GM12878 (cell line): ENCODE results near the gene HMOX1. TPM values are rescaled to one million over a fixed set of nuclear protein-coding genes. Genes with fewer than 3 reads are reported as not detected.
A peak's percentile ranks its signal among the peaks of the same experiment; 100 is the strongest.

ENCODE experiments used
- CHD2 ChIP-seq: IDR thresholded peaks from 2 replicates; pipeline ENCODE4 v1.6.1; 2011; ENCODE audit warnings: low read depth, low read length, improper control_type of control experiment, borderline replicate concordance
- CHD4 ChIP-seq: fragments of 200-600 bp; sonication (generic); IDR thresholded peaks from 2 replicates; pipeline ENCODE4 v1.6.1; 2016; ENCODE audit warnings: mild to moderate bottlenecking
- CREM ChIP-seq: IDR thresholded peaks from 2 replicates; pipeline ENCODE4 v1.6.1; 2014; ENCODE audit warnings: antibody characterized with exemption, low read depth
- EGR1 ChIP-seq, 2 experiments: IDR thresholded peaks; 1 replicate in 1 of 2; 2 replicates in 1 of 2; pipeline ENCODE4 v1.6.1; 2011 to 2012; ENCODE audit warnings: low read depth in 2 of 2, low read length in 2 of 2, borderline replicate concordance in 1 of 2, mild to moderate bottlenecking in 1 of 2, moderate library complexity in 1 of 2
- FOS ChIP-seq: IDR thresholded peaks from 3 replicates; pipeline ENCODE4 v1.6.1; 2011; ENCODE audit warnings: borderline replicate concordance; ENCODE audit not compliant: insufficient read length; ENCODE audit errors: extremely low read depth
- JUNB ChIP-seq: IDR thresholded peaks from 2 replicates; pipeline ENCODE4 v1.6.1; 2016; ENCODE audit warnings: antibody characterized with exemption, mild to moderate bottlenecking
- KDM1A ChIP-seq: fragments of 200-600 bp; sonication (generic); IDR thresholded peaks from 2 replicates; pipeline ENCODE4 v1.6.1; 2016; ENCODE audit warnings: borderline replicate concordance
- MTA2 ChIP-seq: fragments of 450-650 bp; IDR thresholded peaks from 2 replicates; pipeline ENCODE4 v1.6.1; 2016; ENCODE audit warnings: low read depth, mild to moderate bottlenecking, moderate library complexity
- NFYB ChIP-seq: IDR thresholded peaks from 2 replicates; pipeline ENCODE4 v1.6.1; 2011; ENCODE audit warnings: low read depth, mild to moderate bottlenecking, low read length, improper control_type of control experiment, moderate library complexity; ENCODE audit not compliant: insufficient read depth
- NR2C1 ChIP-seq: fragments of 450-650 bp; IDR thresholded peaks from 2 replicates; pipeline ENCODE4 v1.6.1; 2017; ENCODE audit warnings: antibody characterized with exemption, mild to moderate bottlenecking, moderate library complexity
- PML ChIP-seq: IDR thresholded peaks from 2 replicates; pipeline ENCODE4 v1.6.1; 2012; ENCODE audit warnings: low read length, inconsistent platforms
- RBBP5 ChIP-seq: fragments of 200-600 bp; sonication (generic); conservative IDR thresholded peaks from 2 replicates; pipeline ENCODE4 v1.6.1; 2016
- SMARCA5 ChIP-seq: fragments of 450-650 bp; IDR thresholded peaks from 2 replicates; pipeline ENCODE4 v1.6.1; 2017; ENCODE audit warnings: mild to moderate bottlenecking
- SMC3 ChIP-seq: IDR thresholded peaks from 2 replicates; pipeline ENCODE4 v1.6.1; 2011; ENCODE audit warnings: low read length, improper control_type of control experiment, borderline replicate concordance
- SPI1 ChIP-seq: IDR thresholded peaks from 2 replicates; pipeline ENCODE4 v1.6.1; 2011; ENCODE audit warnings: low read depth, mild to moderate bottlenecking, low read length, moderate library complexity, borderline replicate concordance; ENCODE audit not compliant: insufficient read depth
- TCF3 ChIP-seq: IDR thresholded peaks from 2 replicates; pipeline ENCODE4 v1.6.1; 2012; ENCODE audit warnings: low read depth, mild to moderate bottlenecking, low read length, borderline replicate concordance; ENCODE audit not compliant: insufficient read depth
- polyA plus RNA-seq, 11 experiments: library from polyadenylated mRNA; depleted of rRNA in 4 of 11; unstranded in 6 of 11; stranded (reverse) in 5 of 11; fragments of >200 nt; fragmentation: Nextera tagmentation in 4 of 11; fragmentation: Illumina TruSeq in 1 of 11; extraction: Ambion mirVana in 4 of 11; extraction: Trizol in 1 of 11; gene quantifications; 1 replicate in 1 of 11; 2 replicates in 10 of 11; pipeline versions ENCODE4 v1.2.1 to v1.2.3, GENCODE V29; 2011 to 2016; ENCODE audit warnings: inconsistent platforms in 2 of 11, missing spikeins in 2 of 11, low read depth in 1 of 11
- total RNA-seq, 4 experiments: library from RNA; depleted of rRNA in 3 of 4; stranded (reverse); fragments of >200 nt in 3 of 4; fragmentation: Illumina TruSeq in 1 of 4; extraction: Trizol in 1 of 4; gene quantifications; 2 replicates each; pipeline versions ENCODE4 v1.2.1 to v1.2.3, GENCODE V29; 2013 to 2021
- TF ChIP-seq, protein P1 (sequence below), 3 experiments: IDR thresholded peaks in 2 of 3; conservative IDR thresholded peaks in 1 of 3; 2 replicates each; pipeline ENCODE4 v1.5.1; 2011; ENCODE audit warnings: low read depth in 3 of 3, low read length in 3 of 3, mild to moderate bottlenecking in 3 of 3, control low read depth in 2 of 3, moderate library complexity in 2 of 3, inconsistent platforms in 1 of 3, mixed read lengths in 1 of 3; ENCODE audit not compliant: control insufficient read depth in 2 of 3, insufficient read depth in 1 of 3; ENCODE audit errors: extremely low read depth in 1 of 3
- TF ChIP-seq, protein P2 (sequence below): fragments of 450-650 bp; IDR thresholded peaks from 2 replicates; pipeline ENCODE4 v1.6.1; 2017; ENCODE audit warnings: borderline replicate concordance
- TF ChIP-seq, protein P3 (sequence below): fragments of 450-650 bp; IDR thresholded peaks from 2 replicates; pipeline ENCODE4 v1.6.1; 2017; ENCODE audit warnings: mild to moderate bottlenecking

The HMOX1 gene
- total and polyA plus RNA-seq, 10 of the 15 experiments (the other 5 are each of a cell fraction or from before 2014, with no cell fraction given) = 1.5 to 36.7 (median 18.8) TPM

DNA sequence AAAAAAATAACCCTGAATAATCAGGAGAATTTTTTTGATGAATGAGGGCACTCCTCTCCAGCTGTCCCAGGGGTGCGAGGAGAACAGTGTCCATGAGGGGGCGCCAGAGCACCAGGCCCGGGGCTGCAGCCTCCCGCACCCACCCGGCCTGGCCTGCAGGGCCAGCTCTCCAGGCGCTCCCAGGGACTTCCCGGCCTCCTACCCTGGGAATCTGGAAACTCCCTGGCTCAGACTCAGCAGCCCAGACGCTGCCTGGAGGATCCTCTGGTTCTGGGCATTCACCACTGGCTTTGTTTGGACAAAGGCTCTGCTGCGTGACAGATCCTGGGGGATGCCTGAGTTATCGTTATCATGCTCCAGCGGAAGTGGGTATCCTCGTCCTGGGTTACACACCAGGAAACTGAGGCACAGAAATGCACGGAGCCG, 50.0 kb downstream of the HMOX1 start (continued):
- TF ChIP-seq, protein P1, sequence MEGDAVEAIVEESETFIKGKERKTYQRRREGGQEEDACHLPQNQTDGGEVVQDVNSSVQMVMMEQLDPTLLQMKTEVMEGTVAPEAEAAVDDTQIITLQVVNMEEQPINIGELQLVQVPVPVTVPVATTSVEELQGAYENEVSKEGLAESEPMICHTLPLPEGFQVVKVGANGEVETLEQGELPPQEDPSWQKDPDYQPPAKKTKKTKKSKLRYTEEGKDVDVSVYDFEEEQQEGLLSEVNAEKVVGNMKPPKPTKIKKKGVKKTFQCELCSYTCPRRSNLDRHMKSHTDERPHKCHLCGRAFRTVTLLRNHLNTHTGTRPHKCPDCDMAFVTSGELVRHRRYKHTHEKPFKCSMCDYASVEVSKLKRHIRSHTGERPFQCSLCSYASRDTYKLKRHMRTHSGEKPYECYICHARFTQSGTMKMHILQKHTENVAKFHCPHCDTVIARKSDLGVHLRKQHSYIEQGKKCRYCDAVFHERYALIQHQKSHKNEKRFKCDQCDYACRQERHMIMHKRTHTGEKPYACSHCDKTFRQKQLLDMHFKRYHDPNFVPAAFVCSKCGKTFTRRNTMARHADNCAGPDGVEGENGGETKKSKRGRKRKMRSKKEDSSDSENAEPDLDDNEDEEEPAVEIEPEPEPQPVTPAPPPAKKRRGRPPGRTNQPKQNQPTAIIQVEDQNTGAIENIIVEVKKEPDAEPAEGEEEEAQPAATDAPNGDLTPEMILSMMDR (IDR thresholded peaks at IDR 0.05 in 2 of 3, conservative IDR thresholded peaks at IDR 0.05 in 1 of 3; ENCODE audit: control insufficient read depth in 2 of 3, extremely low read depth in 1 of 3, insufficient read depth in 1 of 3, low read depth in 3 of 3, low read length in 3 of 3) = peak; percentile 60 to 73 (median 69)
- TF ChIP-seq MTA2 = no peak
- TF ChIP-seq NR2C1 = no peak
- peak; percentile 63; the same call in 1 of the 2 replicates for TF ChIP-seq SMARCA5
- TF ChIP-seq, protein P2, sequence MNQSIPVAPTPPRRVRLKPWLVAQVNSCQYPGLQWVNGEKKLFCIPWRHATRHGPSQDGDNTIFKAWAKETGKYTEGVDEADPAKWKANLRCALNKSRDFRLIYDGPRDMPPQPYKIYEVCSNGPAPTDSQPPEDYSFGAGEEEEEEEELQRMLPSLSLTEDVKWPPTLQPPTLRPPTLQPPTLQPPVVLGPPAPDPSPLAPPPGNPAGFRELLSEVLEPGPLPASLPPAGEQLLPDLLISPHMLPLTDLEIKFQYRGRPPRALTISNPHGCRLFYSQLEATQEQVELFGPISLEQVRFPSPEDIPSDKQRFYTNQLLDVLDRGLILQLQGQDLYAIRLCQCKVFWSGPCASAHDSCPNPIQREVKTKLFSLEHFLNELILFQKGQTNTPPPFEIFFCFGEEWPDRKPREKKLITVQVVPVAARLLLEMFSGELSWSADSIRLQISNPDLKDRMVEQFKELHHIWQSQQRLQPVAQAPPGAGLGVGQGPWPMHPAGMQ = no peak
- no peak for TF ChIP-seq FOS
- TF ChIP-seq, protein P3, sequence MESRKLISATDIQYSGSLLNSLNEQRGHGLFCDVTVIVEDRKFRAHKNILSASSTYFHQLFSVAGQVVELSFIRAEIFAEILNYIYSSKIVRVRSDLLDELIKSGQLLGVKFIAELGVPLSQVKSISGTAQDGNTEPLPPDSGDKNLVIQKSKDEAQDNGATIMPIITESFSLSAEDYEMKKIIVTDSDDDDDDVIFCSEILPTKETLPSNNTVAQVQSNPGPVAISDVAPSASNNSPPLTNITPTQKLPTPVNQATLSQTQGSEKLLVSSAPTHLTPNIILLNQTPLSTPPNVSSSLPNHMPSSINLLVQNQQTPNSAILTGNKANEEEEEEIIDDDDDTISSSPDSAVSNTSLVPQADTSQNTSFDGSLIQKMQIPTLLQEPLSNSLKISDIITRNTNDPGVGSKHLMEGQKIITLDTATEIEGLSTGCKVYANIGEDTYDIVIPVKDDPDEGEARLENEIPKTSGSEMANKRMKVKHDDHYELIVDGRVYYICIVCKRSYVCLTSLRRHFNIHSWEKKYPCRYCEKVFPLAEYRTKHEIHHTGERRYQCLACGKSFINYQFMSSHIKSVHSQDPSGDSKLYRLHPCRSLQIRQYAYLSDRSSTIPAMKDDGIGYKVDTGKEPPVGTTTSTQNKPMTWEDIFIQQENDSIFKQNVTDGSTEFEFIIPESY = no peak
- no peak for TF ChIP-seq KDM1A
- TF ChIP-seq CHD4 = no peak
- TF ChIP-seq NFYB = no peak
- no peak for TF ChIP-seq RBBP5
- no peak for TF ChIP-seq PML
- TF ChIP-seq TCF3 = no peak
- peak; percentile 51; the same call in 1 of the 2 replicates for TF ChIP-seq SMC3
- TF ChIP-seq JUNB = no peak
- TF ChIP-seq EGR1 (IDR thresholded peaks at IDR 0.05; ENCODE audit: borderline replicate concordance in 1 of 2, low read depth in 2 of 2, low read length in 2 of 2) = no peak
- no peak for TF ChIP-seq CHD2
- no peak for TF ChIP-seq CREM
- no peak for TF ChIP-seq SPI1
